Fibroblast of mammary gland (primary cell): ENCODE results near the gene FBXO48.
"Not testable (repeated sequence)": the region's sequence is repeated elsewhere in the genome, so short reads cannot be mapped to it uniquely, and the experiment has no call there.

Experiments
- DNase-seq: peaks from one replicate; pipeline ENCODE4 v3.0.0-alpha.2; 2010; ENCODE audit warnings: low read depth
- H3K4me3 ChIP-seq: 2 replicates; pipeline ENCODE4 v1.5.1; 2011; ENCODE audit warnings: low read depth, mild to moderate bottlenecking, low read length, moderate library complexity; ENCODE audit not compliant: control insufficient read depth
- CTCF ChIP-seq: conservative IDR thresholded peaks from 2 replicates; pipeline ENCODE4 v1.5.1; 2011; ENCODE audit warnings: low read depth, low read length, inconsistent platforms; ENCODE audit not compliant: control insufficient read depth, insufficient read depth

Gene FBXO48

GRCh38 chr2:68505603-68506159 lies 38.6 kb upstream of the FBXO48 start:
- no peak for TF ChIP-seq CTCF
- H3K4me3 ChIP-seq, result no peak overlapping the region
- no peak for DNase-seq

GRCh38 chr2:68501768-68502167 lies 34.7 kb upstream of the FBXO48 start:
- no peak overlapping the region for H3K4me3 ChIP-seq
- no peak for TF ChIP-seq CTCF
- DNase-seq, result no peak

GRCh38 chr2:68500649-68501048 lies 33.6 kb upstream of the FBXO48 start:
- DNase-seq, result no peak
- no peak overlapping the region for H3K4me3 ChIP-seq
- no peak for TF ChIP-seq CTCF

- no peak for DNase-seq
- no peak overlapping the region for H3K4me3 ChIP-seq
- no peak for TF ChIP-seq CTCF
Observed at GRCh38 chr2:68499133-68499532, 32.0 kb upstream of the FBXO48 start.

- no peak for DNase-seq
- no peak for TF ChIP-seq CTCF
- no peak overlapping the region for H3K4me3 ChIP-seq
Observed at GRCh38 chr2:68491582-68491981, 24.5 kb upstream of the FBXO48 start.

GRCh38 chr2:68489282-68489681 lies 22.2 kb upstream of the FBXO48 start:
- TF ChIP-seq CTCF, result no peak
- no peak for DNase-seq
- H3K4me3 ChIP-seq, result no peak overlapping the region

- not testable (repeated sequence) for H3K4me3 ChIP-seq
- DNase-seq, result peak; percentile 30
Observed at GRCh38 chr2:68488605-68489004, 21.5 kb upstream of the FBXO48 start.
